ENCODE data around the gene CXCL16.

DNA sequence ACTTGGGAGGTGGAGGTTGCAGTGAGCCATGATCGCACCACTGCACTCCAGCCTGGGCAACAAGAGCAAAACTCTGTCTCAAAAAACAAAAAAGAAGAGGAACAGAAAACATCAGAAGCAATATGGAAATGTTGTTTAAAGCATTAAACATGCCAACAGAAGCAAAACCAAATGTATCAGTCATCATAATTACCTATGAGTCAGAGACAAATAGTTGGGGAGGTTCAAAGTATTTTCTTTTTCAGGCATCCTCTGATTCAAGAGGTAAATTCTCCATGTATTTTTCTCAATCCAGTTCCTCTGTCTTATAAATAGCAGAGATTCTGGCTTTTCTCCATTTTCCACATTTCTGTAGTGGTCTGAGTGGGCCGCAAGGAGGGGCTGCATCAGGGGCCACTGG, 29.9 kb upstream of the CXCL16 start:
- no peak for TF ChIP-seq TOX (CRISPR knock-in tag; IDR thresholded peaks at IDR 0.05; ENCODE audit: borderline replicate concordance)
- TF ChIP-seq RARB (CRISPR knock-in tag; IDR thresholded peaks at IDR 0.05): no peak

All from SK-N-SH treated with all-trans-retinoic acid at 6 μM for 48 hours (cell line).